ENCODE results near the gene MGA.

DNA sequence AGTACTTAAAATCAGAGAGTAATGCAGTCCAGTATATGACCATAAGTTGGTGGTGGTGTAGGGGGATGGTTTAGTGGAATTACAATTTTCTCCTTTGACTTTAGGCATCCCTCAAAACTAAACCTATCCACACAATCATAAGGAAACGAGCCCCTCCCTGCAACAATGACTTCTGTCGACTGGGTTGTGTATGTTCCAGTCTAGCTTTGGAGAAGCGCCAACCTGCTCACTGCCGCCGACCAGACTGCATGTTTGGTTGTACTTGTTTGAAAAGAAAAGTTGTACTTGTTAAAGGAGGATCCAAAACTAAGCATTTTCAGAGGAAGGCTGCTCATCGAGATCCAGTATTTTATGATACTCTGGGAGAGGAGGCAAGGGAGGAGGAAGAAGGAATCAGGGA, 52.8 kb downstream of the MGA start:
- TF ChIP-seq POLR2A (IDR thresholded peaks at IDR 0.05; ENCODE audit: low read depth, low read length) (no peak), POLR2AphosphoS5 (IDR thresholded peaks at IDR 0.05; ENCODE audit: insufficient read depth, low read depth, low read length) (no peak), MYC (IDR thresholded peaks at IDR 0.05; ENCODE audit: low read depth, low read length) (no peak)
- TF ChIP-seq, protein P1, sequence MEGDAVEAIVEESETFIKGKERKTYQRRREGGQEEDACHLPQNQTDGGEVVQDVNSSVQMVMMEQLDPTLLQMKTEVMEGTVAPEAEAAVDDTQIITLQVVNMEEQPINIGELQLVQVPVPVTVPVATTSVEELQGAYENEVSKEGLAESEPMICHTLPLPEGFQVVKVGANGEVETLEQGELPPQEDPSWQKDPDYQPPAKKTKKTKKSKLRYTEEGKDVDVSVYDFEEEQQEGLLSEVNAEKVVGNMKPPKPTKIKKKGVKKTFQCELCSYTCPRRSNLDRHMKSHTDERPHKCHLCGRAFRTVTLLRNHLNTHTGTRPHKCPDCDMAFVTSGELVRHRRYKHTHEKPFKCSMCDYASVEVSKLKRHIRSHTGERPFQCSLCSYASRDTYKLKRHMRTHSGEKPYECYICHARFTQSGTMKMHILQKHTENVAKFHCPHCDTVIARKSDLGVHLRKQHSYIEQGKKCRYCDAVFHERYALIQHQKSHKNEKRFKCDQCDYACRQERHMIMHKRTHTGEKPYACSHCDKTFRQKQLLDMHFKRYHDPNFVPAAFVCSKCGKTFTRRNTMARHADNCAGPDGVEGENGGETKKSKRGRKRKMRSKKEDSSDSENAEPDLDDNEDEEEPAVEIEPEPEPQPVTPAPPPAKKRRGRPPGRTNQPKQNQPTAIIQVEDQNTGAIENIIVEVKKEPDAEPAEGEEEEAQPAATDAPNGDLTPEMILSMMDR (IDR thresholded peaks at IDR 0.05; ENCODE audit: extremely low read depth in 1 of 2, insufficient read depth in 1 of 2, low read depth in 1 of 2, low read length in 2 of 2): no peak

All from endothelial cell of umbilical vein (primary cell).